HEK293 (cell line): ENCODE data around the gene TESK1.
"Not testable (repeated sequence)": the region's sequence is repeated elsewhere in the genome, so short reads cannot be mapped to it uniquely, and the experiment has no call there.

ENCODE experiments used
- CTCF ChIA-PET: fragments of 350-600 bp; formaldehyde crosslinking; extraction: SDS; loops from one replicate; lab custom pipeline; 2021; ENCODE audit warnings: antibody characterized with exemption; lab: Yijun Ruan, JAX
- POLR2A ChIA-PET: fragments of 300-600 bp; formaldehyde crosslinking; extraction: SDS; loops from one replicate; lab custom pipeline; 2020; ENCODE audit warnings: antibody characterized with exemption, inconsistent platforms; lab: Yijun Ruan, JAX
- H3K27ac ChIP-seq: fragments of 200-500 bp; sonication (Bioruptor generic); 2 replicates; pipeline ENCODE4 v1.5.1; 2014; ENCODE audit warnings: low read depth, low read length, control low read depth, inconsistent platforms; ENCODE audit errors: extremely low read depth
- H3K36me3 ChIP-seq, 2 experiments: fragments of 200-500 bp in 1 of 2; sonication (Bioruptor generic) in 1 of 2; 1 replicate in 1 of 2; 2 replicates in 1 of 2; pipeline ENCODE4 v1.5.1; 2014 to 2017; ENCODE audit warnings: inconsistent platforms in 2 of 2, low read length in 2 of 2; ENCODE audit not compliant: control insufficient read depth in 2 of 2, insufficient read depth in 1 of 2
- H3K4me1 ChIP-seq: fragments of 200-500 bp; sonication (Bioruptor generic); 2 replicates; pipeline ENCODE4 v1.5.1; 2014; ENCODE audit warnings: mild to moderate bottlenecking, low read length, inconsistent platforms; ENCODE audit not compliant: control insufficient read depth, insufficient read depth
- H3K4me3 ChIP-seq: 2 replicates; pipeline ENCODE4 v1.5.1; 2011; ENCODE audit warnings: low read depth, mild to moderate bottlenecking, control low read depth, low read length, moderate library complexity
- H3K9me3 ChIP-seq: fragments of 200-500 bp; sonication (Bioruptor generic); 2 replicates; pipeline ENCODE4 v1.5.1; 2014; ENCODE audit warnings: low read depth, low read length, inconsistent platforms; ENCODE audit not compliant: control insufficient read depth, insufficient read depth
- BCL11B ChIP-seq: fragments of 450-650 bp; formaldehyde crosslinking; IDR thresholded peaks from 2 replicates; pipeline ENCODE4 v1.5.1; 2016; ENCODE audit warnings: low read depth, missing biosample characterization, missing genetic modification characterization
- CTCF ChIP-seq: fragments of 450-650 bp; formaldehyde crosslinking; IDR thresholded peaks from 2 replicates; pipeline ENCODE4 v1.5.1; 2016; ENCODE audit warnings: missing biosample characterization, missing genetic modification characterization
- PBX3 ChIP-seq: sonication (generic); formaldehyde crosslinking; IDR thresholded peaks from 2 replicates; pipeline ENCODE4 v1.8.1; 2022; ENCODE audit warnings: mild to moderate bottlenecking, moderate library complexity, missing genetic modification reagents
- PRDM4 ChIP-seq: fragments of 450-650 bp; formaldehyde crosslinking; IDR thresholded peaks from 2 replicates; pipeline ENCODE4 v1.5.1; 2017; ENCODE audit warnings: missing biosample characterization, missing genetic modification characterization
- TRIM28 ChIP-seq: IDR thresholded peaks from 2 replicates; pipeline ENCODE4 v1.6.1; 2011; ENCODE audit warnings: low read length, control low read depth, borderline replicate concordance
- ZBTB8A ChIP-seq: fragments of 450-650 bp; formaldehyde crosslinking; IDR thresholded peaks from 2 replicates; pipeline ENCODE4 v1.5.1; 2016; ENCODE audit warnings: missing biosample characterization, missing genetic modification characterization
- ZFP3 ChIP-seq: fragments of 450-650 bp; formaldehyde crosslinking; IDR thresholded peaks from 2 replicates; pipeline ENCODE4 v1.5.1; 2016; ENCODE audit warnings: low read depth, missing biosample characterization, missing genetic modification characterization
- ZIC2 ChIP-seq: fragments of 450-650 bp; formaldehyde crosslinking; IDR thresholded peaks from 2 replicates; pipeline ENCODE4 v1.5.1; 2016; ENCODE audit warnings: missing biosample characterization, missing genetic modification characterization
- ZNF174 ChIP-seq: fragments of 450-650 bp; formaldehyde crosslinking; IDR thresholded peaks from 2 replicates; pipeline ENCODE4 v1.5.0; 2017; ENCODE audit warnings: missing biosample characterization, mild to moderate bottlenecking, missing genetic modification characterization
- ZNF202 ChIP-seq: fragments of 450-650 bp; formaldehyde crosslinking; IDR thresholded peaks from 2 replicates; pipeline ENCODE4 v1.5.1; 2016; ENCODE audit warnings: missing biosample characterization, missing genetic modification characterization, borderline replicate concordance
- ZNF37A ChIP-seq: fragments of 450-650 bp; IDR thresholded peaks from 2 replicates; pipeline ENCODE4 v1.5.1; 2018; ENCODE audit warnings: missing biosample characterization, missing genetic modification characterization
- ZNF416 ChIP-seq: fragments of 450-650 bp; formaldehyde crosslinking; IDR thresholded peaks from 2 replicates; pipeline ENCODE4 v1.5.1; 2016; ENCODE audit warnings: missing biosample characterization, missing genetic modification characterization
- ZSCAN18 ChIP-seq: fragments of 450-650 bp; formaldehyde crosslinking; IDR thresholded peaks from 2 replicates; pipeline ENCODE4 v1.5.1; 2016; ENCODE audit warnings: missing biosample characterization, missing genetic modification characterization

TESK1 gene

GRCh38 chr9:35609820-35610163 is 4.7 kb downstream of the TESK1 start (continued):
- no peak for TF ChIP-seq PBX3
- TF ChIP-seq TRIM28: no peak
- TF ChIP-seq BCL11B: no peak
- no peak for TF ChIP-seq ZNF416
- no peak for TF ChIP-seq ZNF202 (tag by site-specific recombination)
- no peak for TF ChIP-seq ZSCAN18 (tag by site-specific recombination)
- TF ChIP-seq PRDM4: no peak
- TF ChIP-seq ZBTB8A (tag by site-specific recombination): no peak
- TF ChIP-seq, all 188 proteins: peak for 0

- POLR2A ChIA-PET: interaction anchor here (1.5 to 2.2 kb wide), 2 partner anchors 41 to 54 kb away, joined by 4 to 5 read pairs; partner anchors contain the start of gene ARHGEF39
- TF ChIP-seq CTCF (tag by site-specific recombination) (peak; percentile 42; the same call in 1 of the 2 replicates), ZNF37A (tag by site-specific recombination) (no peak), ZNF174 (no peak), ZFP3 (no peak)
- TF ChIP-seq, all 188 proteins: peak for 1
- no peaks in the 10 kb centered on the region for H3K4me1 ChIP-seq
- H3K9me3 ChIP-seq: no peaks in the 10 kb centered on the region
- H3K27ac ChIP-seq: no peak overlapping the region
- CTCF ChIA-PET: interaction anchor here (0.6 to 4.1 kb wide), 22 partner anchors 7 to 226 kb away, joined by 3 to 22 read pairs (median 5); partner anchors contain the start of genes ARHGEF39, CCDC107, RMRP and TESK1
- peaks cover 0 to 41% of the 10 kb centered on the region in 2 experiments; a peak in 1 of 3 replicates for H3K36me3 ChIP-seq
- no peak overlapping the region for H3K4me3 ChIP-seq
Measured at GRCh38 chr9:35611230-35611797, 6.3 kb downstream of the TESK1 start.

- POLR2A ChIA-PET: interaction anchor here (1.5 to 2.2 kb wide), 2 partner anchors 40 to 53 kb away, joined by 4 to 5 read pairs; partner anchors contain the start of gene ARHGEF39
- CTCF ChIA-PET: interaction anchor here (0.6 to 4.1 kb wide), 19 partner anchors 8 to 295 kb away, joined by 3 to 22 read pairs (median 6); partner anchors contain the start of genes CCDC107, RMRP and TESK1
- H3K9me3 ChIP-seq, H3K4me3 ChIP-seq, H3K27ac ChIP-seq, H3K4me1 ChIP-seq: not testable (repeated sequence)
- peak; percentile 28; the same call in 1 of the 2 replicates for TF ChIP-seq ZIC2 (tag by site-specific recombination)
- peaks cover 0 to 35% of the 10 kb centered on the region in 2 experiments; a peak in 1 of 3 replicates for H3K36me3 ChIP-seq
Measured at GRCh38 chr9:35612066-35612465, 7.0 kb downstream of the TESK1 start.
